HG02885 (cell line): ENCODE measurements around the gene INSYN2B.
"Not testable (repeated sequence)": the region's sequence is repeated elsewhere in the genome, so short reads cannot be mapped to it uniquely, and the experiment has no call there.

Experiments
- ATAC-seq: cut with Tn5 transposase; IDR thresholded peaks from one replicate; pipeline ENCODE4 v1.9.1; 2021; ENCODE audit warnings: mild to moderate bottlenecking; ENCODE audit not compliant: unreplicated experiment, poor library complexity

The INSYN2B gene

GRCh38 chr5:169864483-169864882, 115.8 kb downstream of the INSYN2B start:
- ATAC-seq = no peak

DNA sequence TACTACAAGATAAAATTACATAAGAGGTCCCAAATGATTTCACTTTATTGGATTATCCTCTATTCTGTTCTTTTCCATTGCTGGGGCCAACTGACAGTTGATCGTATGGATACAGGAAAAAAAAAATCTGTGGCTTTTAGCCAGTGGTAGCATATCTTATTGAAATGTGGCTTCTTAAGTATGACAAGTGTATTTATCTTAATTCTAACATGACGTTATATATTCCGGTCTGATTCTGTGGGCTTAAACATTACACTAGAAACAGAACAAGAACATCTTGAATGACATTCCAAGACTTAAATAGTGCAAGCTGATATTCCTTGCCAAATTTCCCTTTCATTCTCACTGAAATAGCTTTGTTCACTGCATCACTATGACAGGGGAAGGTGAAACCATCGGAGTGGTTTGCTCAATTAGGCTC, 117.9 kb downstream of the INSYN2B start:
- ATAC-seq = no peak

DNA sequence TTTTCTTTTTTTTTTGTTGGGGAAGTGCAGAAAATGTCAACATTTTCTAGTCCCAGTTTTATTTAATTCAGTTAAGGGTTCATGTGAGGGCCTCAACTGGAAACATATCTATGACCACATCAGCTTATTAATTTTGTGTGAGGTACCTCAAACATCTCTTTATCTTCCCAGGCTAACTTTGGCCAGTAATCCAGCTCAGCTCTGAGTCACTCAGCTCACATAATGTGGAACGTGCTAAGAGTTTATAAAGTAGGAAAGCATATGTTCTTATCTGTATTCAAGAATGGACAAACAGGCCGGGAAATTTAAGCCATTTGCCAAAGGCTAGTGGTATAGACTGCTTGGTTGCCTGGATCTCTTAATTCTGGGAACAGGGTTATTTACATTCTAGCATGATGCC, 118.4 kb downstream of the INSYN2B start:
- ATAC-seq = no peak

DNA sequence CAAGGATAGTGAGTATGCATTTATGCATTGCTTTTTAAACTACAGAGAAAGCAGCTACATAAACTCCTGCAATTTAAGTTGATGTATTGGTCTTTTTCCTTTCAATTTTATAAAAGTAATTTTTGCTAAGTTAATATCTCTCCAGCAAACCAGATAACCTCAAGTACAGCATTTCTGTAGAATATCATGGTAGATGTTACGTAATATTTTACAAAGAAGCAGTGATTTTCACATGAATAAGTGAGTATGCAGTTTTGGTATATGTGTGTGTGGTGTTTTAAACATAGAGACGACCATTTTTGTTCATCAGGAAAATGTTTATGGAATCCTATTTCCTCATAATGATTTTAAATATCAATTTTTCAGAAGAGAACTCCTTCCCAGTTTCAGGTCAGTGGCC, 118.9 kb downstream of the INSYN2B start:
- no peak for ATAC-seq

DNA sequence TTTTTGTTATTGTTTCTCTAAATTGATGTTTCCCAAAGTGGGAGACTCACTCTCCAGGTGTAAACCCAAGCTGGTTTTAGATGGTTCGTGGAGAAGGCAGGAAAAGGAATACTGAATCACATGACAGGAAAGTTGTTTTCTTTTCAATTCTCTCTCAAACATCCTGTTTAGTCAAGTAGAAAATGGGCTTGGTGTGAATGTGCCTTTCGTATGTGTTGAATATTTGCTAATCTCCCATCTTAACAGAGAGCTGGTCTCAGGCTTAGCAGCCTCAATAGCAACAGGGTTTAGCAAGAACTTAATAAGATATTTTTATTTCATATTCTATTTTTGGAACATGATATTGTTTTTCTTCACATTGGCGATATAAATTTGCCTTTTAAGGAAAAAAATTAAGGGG, 119.7 kb downstream of the INSYN2B start:
- ATAC-seq = peak; percentile 46

GRCh38 chr5:169856571-169856970, 123.7 kb downstream of the INSYN2B start:
- ATAC-seq = no peak

GRCh38 chr5:169851321-169851850, 128.9 kb downstream of the INSYN2B start:
- ATAC-seq = no peak

DNA sequence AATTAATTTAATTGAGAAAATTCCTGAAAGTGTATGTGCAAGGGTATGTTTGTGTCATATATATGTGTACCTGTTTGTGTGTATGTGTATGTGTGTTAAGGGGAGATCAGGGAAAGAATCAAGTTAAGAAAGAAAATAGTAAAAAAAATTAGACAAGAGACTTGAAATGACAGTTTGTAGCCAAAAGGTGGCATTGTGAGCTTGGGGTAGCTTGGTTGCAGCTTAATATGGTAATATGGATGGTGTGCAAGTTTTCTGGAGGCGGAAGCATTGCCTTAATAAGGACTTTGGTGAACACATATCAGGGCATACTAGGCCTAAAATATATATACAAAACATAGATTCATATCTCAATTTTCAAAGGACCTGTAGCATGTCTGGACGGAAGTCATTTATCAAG, 129.9 kb downstream of the INSYN2B start:
- ATAC-seq = no peak

GRCh38 chr5:169848792-169849191, 131.5 kb downstream of the INSYN2B start:
- no peak for ATAC-seq

- no peak for ATAC-seq
Measured at GRCh38 chr5:169848271-169848670, 132.0 kb downstream of the INSYN2B start.

DNA sequence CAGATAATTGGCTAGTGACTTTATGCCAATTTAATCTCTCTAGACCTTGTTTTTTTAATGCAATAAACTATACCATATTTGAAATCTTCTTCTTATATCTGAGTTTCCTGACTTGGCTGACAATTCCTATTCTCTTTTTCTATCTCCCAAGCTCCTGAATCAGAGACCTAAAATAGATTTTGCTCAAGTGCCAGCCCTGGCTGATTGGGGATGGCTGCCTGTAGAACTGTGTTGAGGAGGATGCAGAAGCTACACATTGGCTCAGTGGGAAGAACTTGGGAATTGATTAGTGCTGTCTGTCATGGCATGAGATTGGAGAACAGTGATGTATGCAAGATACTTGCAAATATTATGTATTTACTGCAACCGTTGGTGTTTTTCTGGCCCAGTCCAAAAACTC, 132.8 kb downstream of the INSYN2B start:
- ATAC-seq = no peak

DNA sequence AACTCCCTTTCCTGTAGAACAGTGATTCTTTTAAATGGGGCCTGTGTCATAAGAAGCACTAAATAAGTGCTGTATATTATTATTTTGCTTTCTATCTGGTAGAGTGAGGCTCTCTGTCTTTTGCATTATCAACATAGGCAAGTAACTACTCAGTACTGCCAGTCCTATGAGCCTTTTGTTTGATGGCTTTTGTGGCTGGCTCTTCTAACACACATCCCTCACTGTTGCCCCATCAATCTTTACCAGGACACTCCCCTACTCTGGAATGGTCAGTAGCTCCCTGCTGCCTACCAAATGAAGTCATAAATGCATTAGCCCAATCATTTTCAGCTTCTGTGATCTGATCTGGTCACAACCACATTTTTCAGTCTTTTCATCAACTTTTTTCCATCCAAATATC, 137.6 kb downstream of the INSYN2B start:
- ATAC-seq = no peak

GRCh38 chr5:169840405-169840804, 139.9 kb downstream of the INSYN2B start:
- no peak for ATAC-seq

GRCh38 chr5:169838688-169839087, 141.6 kb downstream of the INSYN2B start:
- peak; percentile 85 for ATAC-seq

GRCh38 chr5:169837686-169838085, 142.6 kb downstream of the INSYN2B start:
- ATAC-seq = no peak

- no peak for ATAC-seq
Measured at GRCh38 chr5:169836835-169837536, 143.3 kb downstream of the INSYN2B start.

GRCh38 chr5:169834540-169834939, 145.8 kb downstream of the INSYN2B start:
- ATAC-seq = not testable (repeated sequence)

DNA sequence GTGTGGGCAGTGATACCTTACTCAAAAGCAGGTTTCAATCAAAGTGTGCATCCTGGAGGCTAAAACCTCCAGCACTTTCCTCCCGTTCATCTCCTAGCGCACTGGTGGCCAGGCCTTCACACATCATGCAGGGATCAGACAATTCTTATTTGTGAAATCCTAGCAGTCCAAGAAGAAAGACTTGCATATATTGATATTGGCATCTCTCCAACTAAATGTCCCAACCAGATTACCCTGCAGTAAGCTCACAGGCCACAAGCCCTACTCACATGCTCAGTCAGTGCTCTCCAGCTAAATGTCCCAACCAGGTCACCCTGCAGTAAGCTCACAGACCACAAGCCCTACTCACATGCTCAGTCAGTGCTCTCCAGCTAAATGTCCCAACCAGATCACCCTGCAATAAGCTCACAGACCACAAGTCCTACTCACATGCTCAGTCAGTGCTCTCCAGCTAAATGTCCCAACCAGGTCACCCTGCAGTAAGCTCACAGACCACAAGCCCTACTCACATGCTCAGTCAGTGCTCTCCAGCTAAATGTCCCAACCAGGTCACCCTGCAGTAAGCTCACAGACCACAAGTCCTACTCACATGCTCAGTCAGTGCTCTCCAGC, 146.5 kb downstream of the INSYN2B start:
- not testable (repeated sequence) for ATAC-seq

- peak; percentile 48 for ATAC-seq
Measured at GRCh38 chr5:169832845-169833244, 147.4 kb downstream of the INSYN2B start.

DNA sequence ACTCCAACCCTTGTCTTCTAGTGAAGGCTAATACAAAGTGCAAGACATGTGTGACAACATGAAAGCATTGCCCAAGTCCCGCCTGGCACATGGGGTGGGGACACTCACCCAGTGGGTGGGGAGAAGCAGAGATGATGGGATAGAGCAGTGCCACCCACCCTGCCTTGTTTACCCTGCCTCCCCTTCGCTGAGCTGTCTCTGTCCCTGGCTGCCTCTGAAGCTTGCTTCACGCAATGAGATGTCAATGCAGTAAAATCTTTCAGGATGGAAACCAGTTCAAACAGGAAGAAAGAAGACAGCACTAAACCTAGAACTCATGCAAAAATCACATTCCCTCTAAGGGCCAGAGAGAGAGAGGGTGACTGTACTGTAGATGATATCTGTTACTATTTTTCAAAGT, 148.0 kb downstream of the INSYN2B start:
- ATAC-seq = no peak

DNA sequence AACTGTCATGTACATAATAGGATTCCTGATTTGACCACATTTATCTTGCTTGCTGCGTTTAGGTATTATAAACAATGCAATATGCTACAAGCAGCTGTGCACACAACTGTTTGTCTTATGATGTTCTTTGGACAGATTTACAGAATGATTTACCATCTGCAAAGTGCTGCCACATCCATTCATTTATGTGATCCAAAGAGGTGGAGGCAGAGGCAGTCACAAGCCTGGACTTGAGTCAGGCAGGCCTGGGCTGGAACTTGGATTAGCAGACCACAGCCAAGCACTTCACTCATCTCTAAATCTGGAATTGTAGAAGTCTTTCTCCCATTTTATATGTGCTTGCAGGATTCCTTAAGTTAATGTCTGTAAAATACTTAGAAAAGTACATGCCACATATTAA, 149.0 kb downstream of the INSYN2B start:
- no peak for ATAC-seq

- peak; percentile 72 for ATAC-seq
Measured at GRCh38 chr5:169828385-169828784, 151.9 kb downstream of the INSYN2B start.
